GM19099 (cell line): ENCODE measurements around the gene SH3RF3.

ENCODE experiments used
- POLR2A ChIP-seq: IDR thresholded peaks from 3 replicates; pipeline ENCODE4 v1.6.1; 2011; ENCODE audit warnings: low read depth; ENCODE audit not compliant: insufficient read length; ENCODE audit errors: extremely low read depth

The SH3RF3 gene

GRCh38 chr2:109206569-109207146 is 77.7 kb downstream of the SH3RF3 start:
- TF ChIP-seq POLR2A = no peak

- TF ChIP-seq POLR2A = no peak
Observed at GRCh38 chr2:109207176-109207575, 78.2 kb downstream of the SH3RF3 start.

GRCh38 chr2:109208071-109208950 is 79.3 kb downstream of the SH3RF3 start:
- TF ChIP-seq POLR2A = no peak

GRCh38 chr2:109208951-109209335 is 79.9 kb downstream of the SH3RF3 start:
- TF ChIP-seq POLR2A = no peak

- TF ChIP-seq POLR2A = no peak
Observed at GRCh38 chr2:109209412-109209811, 80.4 kb downstream of the SH3RF3 start.

GRCh38 chr2:109209941-109210340 is 80.9 kb downstream of the SH3RF3 start:
- no peak for TF ChIP-seq POLR2A

- TF ChIP-seq POLR2A = no peak
Observed at GRCh38 chr2:109210431-109211200, 81.6 kb downstream of the SH3RF3 start.

- TF ChIP-seq POLR2A = no peak
Observed at GRCh38 chr2:109211315-109211714, 82.3 kb downstream of the SH3RF3 start.

- no peak for TF ChIP-seq POLR2A
Observed at GRCh38 chr2:109212836-109213563, 84.0 kb downstream of the SH3RF3 start.

- TF ChIP-seq POLR2A = no peak
Observed at GRCh38 chr2:109213646-109214433, 84.8 kb downstream of the SH3RF3 start.

GRCh38 chr2:109214651-109215371 is 85.8 kb downstream of the SH3RF3 start:
- TF ChIP-seq POLR2A = no peak

- no peak for TF ChIP-seq POLR2A
Observed at GRCh38 chr2:109215866-109216265, 86.9 kb downstream of the SH3RF3 start.

- TF ChIP-seq POLR2A = no peak
Observed at GRCh38 chr2:109216332-109216731, 87.3 kb downstream of the SH3RF3 start.
